IMR-90 (cell line): Measurements from ENCODE around the gene TP53BP2. TPM values are rescaled to one million over a fixed set of nuclear protein-coding genes. Genes with fewer than 3 reads are reported as not detected.

Experiments used
- ATAC-seq: fragments of 200-7000 bp; cut with Tn5 transposase; 2 replicates; pipeline ENCODE4 v1.9.1; 2020; ENCODE audit warnings: low read depth, mild to moderate bottlenecking, moderate library complexity
- BruUV-seq: library from RNA; stranded (reverse); fragments of 400-500 nt; replicated peaks from 2 replicates; lab custom pipeline; 2021; lab: Mats Ljungman, UMichigan
- CTCF ChIA-PET: fragments of 300-600 bp; formaldehyde crosslinking; extraction: SDS; loops from one replicate; lab custom pipeline; 2021; ENCODE audit warnings: antibody characterized with exemption; lab: Yijun Ruan, JAX
- POLR2A ChIA-PET: fragments of 300-600 bp; sonication (Branson Sonifier 250); formaldehyde crosslinking; loops from one replicate; lab custom pipeline; 2022; ENCODE audit warnings: antibody characterized with exemption; ENCODE audit not compliant: unreplicated experiment; lab: Charles Lee
- DNase-seq: peaks from one replicate; pipeline ENCODE4 v3.0.0; 2013
- H2AFZ ChIP-seq: replicated peaks from 2 replicates; pipeline ENCODE3; 2013; ENCODE audit warnings: low read length, mild to moderate bottlenecking; ENCODE audit not compliant: poor library complexity
- H2AK5ac ChIP-seq: 2 replicates; pipeline ENCODE4 v1.6.1; 2013; ENCODE audit warnings: low read depth, low read length, inconsistent platforms
- H2AK9ac ChIP-seq: replicated peaks from 2 replicates; pipeline ENCODE3; 2013; ENCODE audit warnings: mild to moderate bottlenecking, low read depth, low read length, moderate library complexity; ENCODE audit not compliant: poor library complexity
- H2BK120ac ChIP-seq: 2 replicates; pipeline ENCODE4 v1.6.1; 2013; ENCODE audit warnings: low read depth, low read length, inconsistent platforms
- H2BK15ac ChIP-seq: 3 replicates; pipeline ENCODE4 v1.6.1; 2013; ENCODE audit warnings: low read depth, low read length, inconsistent platforms
- H2BK20ac ChIP-seq: 2 replicates; pipeline ENCODE4 v1.6.1; 2013; ENCODE audit warnings: low read depth, mild to moderate bottlenecking, inconsistent platforms, low read length, moderate library complexity
- H2BK5ac ChIP-seq: 2 replicates; pipeline ENCODE4 v1.6.1; 2013; ENCODE audit warnings: mild to moderate bottlenecking, low read depth, low read length, inconsistent platforms; ENCODE audit not compliant: poor library complexity, severe bottlenecking
- H3K14ac ChIP-seq: replicated peaks from 2 replicates; pipeline ENCODE4 v1.6.1; 2013; ENCODE audit warnings: low read depth, low read length, inconsistent platforms
- H3K18ac ChIP-seq: 2 replicates; pipeline ENCODE4 v1.6.1; 2013; ENCODE audit warnings: low read depth, low read length, control low read depth
- H3K23ac ChIP-seq: 2 replicates; pipeline ENCODE4 v1.6.1; 2013; ENCODE audit warnings: low read depth, low read length, inconsistent platforms
- H3K27ac ChIP-seq: 2 replicates; pipeline ENCODE4 v1.5.1; 2013; ENCODE audit warnings: mild to moderate bottlenecking, control low read depth, low read length; ENCODE audit not compliant: insufficient read depth
- H3K27me3 ChIP-seq: 2 replicates; pipeline ENCODE4 v1.6.1; 2013; ENCODE audit warnings: low read length; ENCODE audit not compliant: control insufficient read depth, insufficient read depth
- H3K36me3 ChIP-seq: 2 replicates; pipeline ENCODE4 v1.6.1; 2013; ENCODE audit warnings: low read length, mixed read lengths; ENCODE audit not compliant: control insufficient read depth, insufficient read depth
- H3K4ac ChIP-seq: 2 replicates; pipeline ENCODE4 v1.6.1; 2013; ENCODE audit warnings: low read depth, low read length, inconsistent platforms
- H3K4me1 ChIP-seq: 2 replicates; pipeline ENCODE4 v1.6.1; 2013; ENCODE audit warnings: low read length, mixed read lengths; ENCODE audit not compliant: control insufficient read depth, insufficient read depth
- H3K4me2 ChIP-seq: 2 replicates; pipeline ENCODE4 v1.6.1; 2013; ENCODE audit warnings: low read depth, mild to moderate bottlenecking, control low read depth, low read length, moderate library complexity
- H3K4me3 ChIP-seq: 2 replicates; pipeline ENCODE4 v1.5.1; 2013; ENCODE audit warnings: low read depth, mild to moderate bottlenecking, control low read depth, low read length, moderate library complexity; ENCODE audit not compliant: insufficient read depth
- H3K56ac ChIP-seq: 2 replicates; pipeline ENCODE4 v1.6.1; 2013; ENCODE audit warnings: low read length, inconsistent platforms; ENCODE audit not compliant: insufficient read depth; ENCODE audit errors: extremely low read depth
- H3K79me1 ChIP-seq, 2 experiments: 2 replicates each; pipeline ENCODE4 v1.6.1; 2013; ENCODE audit warnings: low read length in 2 of 2, inconsistent platforms in 1 of 2, low read depth in 1 of 2
- H3K9ac ChIP-seq: 2 replicates; pipeline ENCODE4 v1.6.1; 2013; ENCODE audit warnings: low read depth, low read length, control low read depth
- H3K9me1 ChIP-seq: 2 replicates; pipeline ENCODE4 v1.6.1; 2013; ENCODE audit warnings: low read length, inconsistent platforms; ENCODE audit not compliant: insufficient read depth
- H3K9me3 ChIP-seq: 2 replicates; pipeline ENCODE4 v1.6.1; 2013; ENCODE audit warnings: low read length; ENCODE audit not compliant: control insufficient read depth, insufficient read depth
- H4K20me1 ChIP-seq: 2 replicates; pipeline ENCODE4 v1.6.1; 2013; ENCODE audit warnings: low read length, inconsistent platforms; ENCODE audit not compliant: insufficient read depth
- H4K5ac ChIP-seq: 2 replicates; pipeline ENCODE4 v1.6.1; 2013; ENCODE audit warnings: mild to moderate bottlenecking, low read depth, low read length, control low read depth
- H4K8ac ChIP-seq, 2 experiments: 2 replicates each; pipeline ENCODE4 v1.6.1; 2013; ENCODE audit warnings: low read depth in 2 of 2, low read length in 2 of 2, control low read depth in 1 of 2, inconsistent platforms in 1 of 2
- H4K91ac ChIP-seq: 2 replicates; pipeline ENCODE4 v1.6.1; 2013; ENCODE audit warnings: low read depth, low read length, inconsistent platforms; ENCODE audit not compliant: insufficient read depth
- BHLHE40 ChIP-seq: fragments of 150-350 bp; IDR thresholded peaks from 2 replicates; pipeline ENCODE4 v1.6.1; 2016; ENCODE audit warnings: mild to moderate bottlenecking, low read depth, low read length
- CEBPB ChIP-seq: IDR thresholded peaks from 2 replicates; pipeline ENCODE4 v1.6.1; 2012; ENCODE audit warnings: low read depth, low read length, improper control_type of control experiment
- CHD1 ChIP-seq: IDR thresholded peaks from 2 replicates; pipeline ENCODE4 v1.6.1; 2012; ENCODE audit warnings: low read depth, low read length, improper control_type of control experiment
- ELK1 ChIP-seq: fragments of 150-350 bp; IDR thresholded peaks from 2 replicates; pipeline ENCODE4 v1.6.1; 2016; ENCODE audit warnings: low read depth, mild to moderate bottlenecking, low read length, moderate library complexity, borderline replicate concordance
- FOS ChIP-seq: fragments of 150-350 bp; IDR thresholded peaks from 2 replicates; pipeline ENCODE4 v1.6.1; 2016; ENCODE audit warnings: low read depth, low read length
- MAFK ChIP-seq: IDR thresholded peaks from 2 replicates; pipeline ENCODE4 v1.6.1; 2012; ENCODE audit warnings: low read depth, low read length, improper control_type of control experiment
- MAZ ChIP-seq: IDR thresholded peaks from 2 replicates; pipeline ENCODE4 v1.6.1; 2012; ENCODE audit warnings: low read depth, mild to moderate bottlenecking, low read length, improper control_type of control experiment, moderate library complexity, borderline replicate concordance
- MXI1 ChIP-seq: IDR thresholded peaks from 2 replicates; pipeline ENCODE4 v1.6.1; 2012; ENCODE audit warnings: low read depth, mild to moderate bottlenecking, low read length, moderate library complexity, borderline replicate concordance
- NFE2L2 ChIP-seq: fragments of 150-350 bp; IDR thresholded peaks from 2 replicates; pipeline ENCODE4 v1.6.1; 2016; ENCODE audit warnings: low read depth, mild to moderate bottlenecking, low read length
- POLR2A ChIP-seq: IDR thresholded peaks from 2 replicates; pipeline ENCODE4 v1.6.1; 2012; ENCODE audit warnings: mild to moderate bottlenecking, low read depth, low read length
- RAD21 ChIP-seq: IDR thresholded peaks from 2 replicates; pipeline ENCODE4 v1.6.1; 2012; ENCODE audit warnings: low read length, improper control_type of control experiment
- RCOR1 ChIP-seq: IDR thresholded peaks from 2 replicates; pipeline ENCODE4 v1.6.1; 2012; ENCODE audit warnings: mild to moderate bottlenecking, low read length, improper control_type of control experiment; ENCODE audit not compliant: insufficient replicate concordance
- RFX5 ChIP-seq: IDR thresholded peaks from 2 replicates; pipeline ENCODE4 v1.8.0; 2012; ENCODE audit warnings: low read depth, mild to moderate bottlenecking, low read length, moderate library complexity
- SMC3 ChIP-seq: fragments of 150-350 bp; IDR thresholded peaks from 2 replicates; pipeline ENCODE4 v1.6.1; 2016; ENCODE audit warnings: low read depth, mild to moderate bottlenecking, antibody characterized with exemption, low read length, moderate library complexity
- USF2 ChIP-seq: fragments of 150-350 bp; IDR thresholded peaks from 2 replicates; pipeline ENCODE4 v1.6.1; 2017; ENCODE audit warnings: mild to moderate bottlenecking, antibody characterized with exemption, low read length, low read depth
- WGBS, 2 experiments: methylation state at CpG; one replicate each; pipeline versions ENCODE4 v1.1.5 to v1.1.7; 2013; ENCODE audit warnings: missing lambda C conversion rate in 2 of 2; ENCODE audit not compliant: insufficient read length in 1 of 2; ENCODE audit errors: extremely low coverage in 2 of 2; 5-methylcytosine and 5-hydroxymethylcytosine counted together
- dilution Hi-C: fragments of 300-500 bp; cut with HindIII; formaldehyde crosslinking; loops from one replicate; pipeline ENCODE4 v1.14.3; 2018; ENCODE audit warnings: low sequenced_read_pairs; ENCODE audit not compliant: unreplicated experiment
- in situ Hi-C: fragments of 300-500 bp; cut with MboI; formaldehyde crosslinking; loops from 3 replicates; pipeline ENCODE4 v1.14.3; 2019; ENCODE audit warnings: low sequenced_read_pairs, inconsistent platforms, mixed read lengths
- intact Hi-C: fragments of 100-400 bp; cut with micrococcal nuclease; formaldehyde crosslinking; loops from 2 replicates; pipeline ENCODE4 v1.10.0; 2022
- polyA plus RNA-seq, 3 experiments: library from polyadenylated mRNA; depleted of rRNA; stranded (reverse); fragments of >200 nt; gene quantifications; 2 replicates each; pipeline ENCODE4 v1.2.3, GENCODE V29; 2012; ENCODE audit warnings: low replicate concordance in 1 of 3
- total RNA-seq: library from RNA; depleted of rRNA; stranded (reverse); fragments of >200 nt; gene quantifications from 2 replicates; pipeline ENCODE4 v1.2.3, GENCODE V29; 2012
- TF ChIP-seq, protein P1 (sequence below): conservative IDR thresholded peaks from 2 replicates; pipeline ENCODE4 v1.5.1; 2012; ENCODE audit warnings: mild to moderate bottlenecking, low read depth, low read length, improper control_type of control experiment

Gene TP53BP2
- total and polyA plus RNA-seq, 2 of the 4 experiments (the other 2 are of a cell fraction): 19.9 to 35.0 TPM

- H2BK5ac ChIP-seq: peak overlapping the region; percentile 94
- peaks cover 60% of the 10 kb centered on the region for H3K36me3 ChIP-seq
- 60% methylated on average over 1 of the region's 5 CpGs; no CpG with 5 or more reads in 1 of the 2 experiments for WGBS, 2 experiments
- H2AFZ ChIP-seq: no peak overlapping the region
- no peak overlapping the region for H2AK5ac ChIP-seq
- no peak overlapping the region for H3K4me3 ChIP-seq
- no peak overlapping the region for H2BK120ac ChIP-seq
- no peak for TF ChIP-seq CHD1
- no peak for TF ChIP-seq RCOR1
- no peak for TF ChIP-seq USF2
- no peak for TF ChIP-seq RFX5
- TF ChIP-seq BHLHE40: no peak
- TF ChIP-seq MXI1: no peak
- TF ChIP-seq MAFK: no peak
- TF ChIP-seq NFE2L2: no peak
- no peak for TF ChIP-seq ELK1
- TF ChIP-seq CEBPB: no peak
- no peak for TF ChIP-seq FOS
- TF ChIP-seq SMC3: no peak
- no peak for TF ChIP-seq MAZ
- no peak for TF ChIP-seq POLR2A
- TF ChIP-seq RAD21: no peak
- TF ChIP-seq, protein P1, sequence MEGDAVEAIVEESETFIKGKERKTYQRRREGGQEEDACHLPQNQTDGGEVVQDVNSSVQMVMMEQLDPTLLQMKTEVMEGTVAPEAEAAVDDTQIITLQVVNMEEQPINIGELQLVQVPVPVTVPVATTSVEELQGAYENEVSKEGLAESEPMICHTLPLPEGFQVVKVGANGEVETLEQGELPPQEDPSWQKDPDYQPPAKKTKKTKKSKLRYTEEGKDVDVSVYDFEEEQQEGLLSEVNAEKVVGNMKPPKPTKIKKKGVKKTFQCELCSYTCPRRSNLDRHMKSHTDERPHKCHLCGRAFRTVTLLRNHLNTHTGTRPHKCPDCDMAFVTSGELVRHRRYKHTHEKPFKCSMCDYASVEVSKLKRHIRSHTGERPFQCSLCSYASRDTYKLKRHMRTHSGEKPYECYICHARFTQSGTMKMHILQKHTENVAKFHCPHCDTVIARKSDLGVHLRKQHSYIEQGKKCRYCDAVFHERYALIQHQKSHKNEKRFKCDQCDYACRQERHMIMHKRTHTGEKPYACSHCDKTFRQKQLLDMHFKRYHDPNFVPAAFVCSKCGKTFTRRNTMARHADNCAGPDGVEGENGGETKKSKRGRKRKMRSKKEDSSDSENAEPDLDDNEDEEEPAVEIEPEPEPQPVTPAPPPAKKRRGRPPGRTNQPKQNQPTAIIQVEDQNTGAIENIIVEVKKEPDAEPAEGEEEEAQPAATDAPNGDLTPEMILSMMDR: no peak
- POLR2A ChIA-PET: interaction anchor here (1.0 to 1.6 kb wide), 2 partner anchors 71 to 73 kb away, joined by 3 to 7 read pairs; no protein-coding TSS in a partner anchor
- no peak overlapping the region; the same call in 1 of the 2 replicates for H3K14ac ChIP-seq
- H4K20me1 ChIP-seq: peaks cover 12% of the 10 kb centered on the region
- CTCF ChIA-PET: interaction anchor here (0.7 kb wide), 1 partner anchor 11 kb away, joined by 4 read pairs; no protein-coding TSS in a partner anchor
- H3K27ac ChIP-seq: peak overlapping the region; percentile 38; the same call in 1 of the 2 replicates
- H3K27me3 ChIP-seq: no peaks in the 10 kb centered on the region
- no peak overlapping the region for H3K23ac ChIP-seq
- H2AK9ac ChIP-seq: no peak overlapping the region
- no peak overlapping the region for H4K5ac ChIP-seq
- no peak overlapping the region for H2BK15ac ChIP-seq
- peak overlapping the region; percentile 50 for H4K91ac ChIP-seq
- H3K4me2 ChIP-seq: no peak overlapping the region
- peaks cover 24% of the 10 kb centered on the region for H3K4me1 ChIP-seq
- H3K18ac ChIP-seq: no peak overlapping the region
- in situ Hi-C loops (no loop called here), dilution Hi-C loops (no loop called here), intact Hi-C loops (no loop called here)
- no peak overlapping the region for H3K4ac ChIP-seq
- peaks cover 18 to 39% of the 10 kb centered on the region in 2 experiments for H3K79me1 ChIP-seq
- ATAC-seq (no peak), DNase-seq (no peak)
- no peak overlapping the region for H3K56ac ChIP-seq
- H3K9me3 ChIP-seq: no peaks in the 10 kb centered on the region
- no peak overlapping the region for H3K9ac ChIP-seq
- H4K8ac ChIP-seq: peak overlapping the region in 1 of 2 experiments; percentile 33; a peak in 1 of 4 replicates
- BruUV-seq: no TSS peak
- H3K9me1 ChIP-seq: peaks cover 12% of the 10 kb centered on the region
- H2BK20ac ChIP-seq: no peak overlapping the region
These were observed 73.0 kb downstream of the TP53BP2 start for GRCh38 chr1:223772771-223773160.
